K562 (cell line): ENCODE measurements around the gene C1orf116. TPM values are rescaled to one million over a fixed set of nuclear protein-coding genes. Genes with fewer than 3 reads are reported as not detected.

Source experiments
- ATAC-seq: fragments of 200-7000 bp; cut with Tn5 transposase; 3 replicates; pipeline ENCODE4 v1.9.1; 2020; ENCODE audit warnings: moderate library complexity
- BruUV-seq: library from RNA; stranded (reverse); fragments of 400-500 nt; replicated peaks from 2 replicates; lab custom pipeline; 2021; lab: Mats Ljungman, UMichigan
- CTCF ChIA-PET: fragments of 300-600 bp; formaldehyde crosslinking; extraction: SDS; loops from one replicate; lab custom pipeline; 2021; ENCODE audit warnings: low intra/inter-chr PET ratio; lab: Yijun Ruan, JAX
- POLR2A ChIA-PET: fragments of 300-600, 350-650 bp; sonication (Branson Sonifier 250); formaldehyde crosslinking; extraction: SDS; loops from one replicate; lab custom pipeline; 2021; ENCODE audit warnings: antibody characterized with exemption, inconsistent platforms; lab: Yijun Ruan, JAX
- DNase-seq, 4 experiments: peaks; one replicate each; pipeline versions ENCODE4 v3.0.0 to v3.0.0-alpha.2; 2011 to 2018; ENCODE audit warnings: low spot score in 3 of 4, mixed read lengths in 3 of 4; ENCODE audit errors: extremely low read depth in 1 of 4
- FAIRE-seq: peaks from 2 replicates; lab custom pipeline; 2011; peaks lifted over from hg19 to GRCh38; lab: Jason Lieb, UNC
- H2AFZ ChIP-seq: 2 replicates; pipeline ENCODE4 v1.6.0; 2011; ENCODE audit warnings: low read depth, low read length, control low read depth, inconsistent platforms
- H3K27ac ChIP-seq: fragments of 200-600 bp; 3 replicates; pipeline ENCODE4 v1.8.0; 2011; ENCODE audit warnings: low read depth, mild to moderate bottlenecking, control low read depth, inconsistent platforms, low read length, moderate library complexity, mixed read lengths; ENCODE audit errors: extremely low read depth
- H3K27me3 ChIP-seq, 2 experiments: fragments of 300-600 bp in 1 of 2; 2 replicates in 1 of 2; 3 replicates in 1 of 2; pipeline versions ENCODE4 v1.6.0 to v1.8.0; 2011; ENCODE audit warnings: inconsistent platforms in 2 of 2, low read length in 2 of 2, mild to moderate bottlenecking in 1 of 2, mixed read lengths in 1 of 2, moderate library complexity in 1 of 2; ENCODE audit not compliant: control insufficient read depth in 2 of 2, insufficient read depth in 2 of 2
- H3K36me3 ChIP-seq: fragments of 300-600 bp; 3 replicates; pipeline ENCODE4 v1.8.0; 2011; ENCODE audit warnings: mild to moderate bottlenecking, low read length, inconsistent platforms; ENCODE audit not compliant: control insufficient read depth, insufficient read depth
- H3K4me1 ChIP-seq, 2 experiments: fragments of 200-600 bp in 1 of 2; replicated peaks in 1 of 2; 2 replicates in 1 of 2; 3 replicates in 1 of 2; pipeline versions ENCODE4 v1.5.1 to v1.8.0; 2011; ENCODE audit warnings: inconsistent platforms in 2 of 2, low read length in 2 of 2, mild to moderate bottlenecking in 1 of 2, mixed read lengths in 1 of 2, moderate library complexity in 1 of 2; ENCODE audit not compliant: control insufficient read depth in 2 of 2, insufficient read depth in 2 of 2
- H3K4me2 ChIP-seq: 2 replicates; pipeline ENCODE4 v1.6.1; 2011; ENCODE audit warnings: low read length, control low read depth, inconsistent platforms, mixed read lengths; ENCODE audit not compliant: insufficient read depth
- H3K4me3 ChIP-seq: fragments of 200-600 bp; sonication (generic), shearing (Covaris generic); 2 replicates; pipeline ENCODE4 v1.5.1; 2016; ENCODE audit warnings: control low read depth, inconsistent platforms
- H3K79me2 ChIP-seq: fragments of 200-600 bp; 3 replicates; pipeline ENCODE4 v1.8.0; 2011; ENCODE audit warnings: low read length, inconsistent platforms; ENCODE audit not compliant: control insufficient read depth, insufficient read depth
- H3K9ac ChIP-seq, 2 experiments: 2 replicates each; pipeline versions ENCODE4 v1.6.0 to v1.6.1; 2011; ENCODE audit warnings: low read depth in 2 of 2, low read length in 2 of 2, control low read depth in 1 of 2, inconsistent platforms in 1 of 2, mild to moderate bottlenecking in 1 of 2, mixed read lengths in 1 of 2; ENCODE audit not compliant: insufficient read depth in 1 of 2
- H3K9me1 ChIP-seq: one replicate; pipeline ENCODE4 v1.6.0; 2011; ENCODE audit warnings: inconsistent platforms, mild to moderate bottlenecking, low read length, moderate library complexity; ENCODE audit not compliant: control insufficient read depth, insufficient read depth
- H3K9me3 ChIP-seq: replicated peaks from 2 replicates; pipeline ENCODE4 v1.5.1; 2011; ENCODE audit warnings: low read depth, low read length, inconsistent platforms; ENCODE audit not compliant: control insufficient read depth, insufficient read depth
- H4K20me1 ChIP-seq: replicated peaks from 2 replicates; pipeline ENCODE4 v1.6.1; 2011; ENCODE audit warnings: low read length, inconsistent platforms, mixed read lengths; ENCODE audit not compliant: control insufficient read depth, insufficient read depth
- ESRRA ChIP-seq: fragments of 450-650 bp; IDR thresholded peaks from 2 replicates; pipeline ENCODE4 v1.6.1; 2014; ENCODE audit warnings: low read depth, mild to moderate bottlenecking, moderate library complexity, borderline replicate concordance
- FOXP1 ChIP-seq: sonication (generic); formaldehyde crosslinking; IDR thresholded peaks from 2 replicates; pipeline ENCODE4 v1.8.0; 2022; ENCODE audit warnings: mild to moderate bottlenecking, missing genetic modification reagents
- NFYB ChIP-seq: IDR thresholded peaks from 2 replicates; pipeline ENCODE4 v1.6.1; 2011; ENCODE audit warnings: mild to moderate bottlenecking, moderate library complexity; ENCODE audit not compliant: insufficient read length; ENCODE audit errors: extremely low read depth
- PHTF2 ChIP-seq: fragments of 250-450 bp; sonication (Bioruptor Pico); IDR thresholded peaks from 2 replicates; pipeline ENCODE4 v1.5.0; 2021; ENCODE audit warnings: mild to moderate bottlenecking
- RBM15 ChIP-seq: fragments of 200-400 bp; formaldehyde crosslinking; IDR thresholded peaks from 2 replicates; pipeline ENCODE4 v1.6.1; 2018; ENCODE audit warnings: mild to moderate bottlenecking, low read length, moderate library complexity; ENCODE audit not compliant: insufficient read depth
- WGBS: fragments of 100-300 bp; shearing (Covaris generic); methylation state at CpG from one replicate; pipeline ENCODE4 v1.1.6; 2016; ENCODE audit warnings: low coverage, mixed read lengths; ENCODE audit not compliant: insufficient coverage; ENCODE audit errors: missing lambda C conversion rate; 5-methylcytosine and 5-hydroxymethylcytosine counted together
- in situ Hi-C: fragments of 300-500 bp; cut with MboI; formaldehyde crosslinking; loops from 4 replicates; pipeline ENCODE4 v1.15.0; 2018; ENCODE audit warnings: inconsistent platforms, mixed read lengths
- intact Hi-C: fragments of 100-400 bp; cut with micrococcal nuclease; formaldehyde crosslinking; loops from 2 replicates; pipeline ENCODE4 v1.14.2; 2022
- polyA plus RNA-seq, 8 experiments: library from polyadenylated mRNA; depleted of rRNA in 4 of 8; stranded (reverse) in 5 of 8; unstranded in 3 of 8; fragments of >200 nt; fragmentation: Nextera tagmentation in 2 of 8; fragmentation: Illumina TruSeq in 1 of 8; extraction: Ambion mirVana in 2 of 8; extraction: Trizol in 1 of 8; gene quantifications; 2 replicates each; pipeline versions ENCODE4 v1.2.1 to v1.2.3, GENCODE V29; 2011 to 2014; ENCODE audit warnings: inconsistent platforms in 1 of 8, missing spikeins in 1 of 8
- total RNA-seq, 7 experiments: library from RNA; depleted of rRNA in 6 of 7; stranded (reverse); fragments of >200 nt in 6 of 7; fragmentation: Illumina TruSeq in 2 of 7; extraction: Trizol in 2 of 7; gene quantifications; 2 replicates each; pipeline versions ENCODE4 v1.2.1 to v1.2.3, GENCODE V29; 2011 to 2021; ENCODE audit warnings: low replicate concordance in 1 of 7
- TF ChIP-seq, protein P1 (sequence below): fragments of 250-450 bp; sonication (Bioruptor Pico); IDR thresholded peaks from 2 replicates; pipeline ENCODE4 v1.9.0; 2021; ENCODE audit warnings: mild to moderate bottlenecking, inconsistent platforms
- TF ChIP-seq, protein P2 (sequence below): fragments of 250-450 bp; sonication (Bioruptor Pico); IDR thresholded peaks from 2 replicates; pipeline ENCODE4 v1.8.0; 2021; ENCODE audit warnings: mild to moderate bottlenecking, moderate library complexity
- TF ChIP-seq, protein P3 (sequence below): fragments of 250-450 bp; sonication (Bioruptor Pico); IDR thresholded peaks from 2 replicates; pipeline ENCODE4 v1.5.0; 2020; ENCODE audit warnings: mild to moderate bottlenecking, borderline replicate concordance

C1orf116 gene
- total and polyA plus RNA-seq, 9 of the 15 experiments (the other 6 are each of a cell fraction or from before 2014, with no cell fraction given): 0.62 to 3.0 (median 0.95) TPM

DNA sequence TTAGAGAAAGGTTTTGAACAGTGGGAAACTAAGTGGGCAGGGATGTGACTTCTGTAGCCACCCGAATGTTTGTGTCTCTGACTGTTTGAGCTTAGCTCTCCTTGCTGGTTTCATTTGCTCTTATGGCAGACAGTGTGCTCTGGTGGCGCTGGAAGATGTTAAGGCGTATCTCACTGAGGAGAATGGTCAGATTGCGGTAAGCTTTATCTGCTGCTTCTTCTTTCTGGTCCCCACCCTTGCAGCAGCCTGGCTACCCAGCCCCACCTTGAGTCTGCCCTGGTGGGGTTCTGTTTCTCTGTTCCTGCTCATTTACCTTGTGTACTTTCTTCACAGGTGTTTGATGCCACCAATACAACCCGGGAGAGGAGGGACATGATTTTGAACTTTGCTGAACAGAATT is 30.5 kb upstream of the C1orf116 start:
- Histone ChIP-seq H3K9me1 (peaks cover 5% of the 10 kb centered on the region), H3K4me1 (no peaks in the 10 kb centered on the region; a peak in 2 of 5 replicates), H3K27me3 (no peaks in the 10 kb centered on the region), H3K27ac (no peak overlapping the region), H3K4me2 (no peak overlapping the region), H2AFZ (no peak overlapping the region), H3K36me3 (peaks cover 65% of the 10 kb centered on the region), H3K4me3 (no peak overlapping the region), H4K20me1 (no peaks in the 10 kb centered on the region), H3K79me2 (no peaks in the 10 kb centered on the region), H3K9ac (no peak overlapping the region), H3K9me3 (no peaks in the 10 kb centered on the region)
- in situ Hi-C loops (no loop called here), intact Hi-C loops (no loop called here)
- POLR2A ChIA-PET: interaction anchor here (0.6 to 2.8 kb wide), 3 partner anchors 10 to 503 kb away, joined by 3 to 9 read pairs (median 4); partner anchors contain the start of gene PFKFB2
- DNase-seq (no peak), ATAC-seq (no peak), FAIRE-seq (no peak)
- TF ChIP-seq ESRRA: no peak
- no peak for TF ChIP-seq NFYB
- WGBS: 63% methylated on average over 5 of the region's 5 CpGs
- BruUV-seq: no TSS peak
- CTCF ChIA-PET: no interaction called here

DNA sequence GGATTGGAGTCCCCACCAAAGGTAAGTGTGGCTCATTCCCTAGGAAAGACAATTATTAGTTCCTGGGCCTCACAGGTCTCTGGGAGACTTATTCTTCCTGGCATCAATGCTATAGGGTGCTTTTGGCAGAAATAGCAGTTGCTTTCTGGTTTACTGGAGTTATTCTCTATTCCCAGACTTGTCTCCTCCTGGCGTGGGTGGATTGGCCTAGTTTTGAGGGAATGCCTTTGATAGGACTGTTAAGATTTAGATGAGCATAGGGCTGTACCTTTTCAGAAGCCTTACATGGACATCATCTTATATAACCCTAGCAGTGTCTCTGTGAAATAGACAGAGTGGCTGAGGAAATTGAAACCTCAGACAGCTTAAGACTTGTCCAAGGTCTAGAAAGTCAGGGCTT is 29.5 kb upstream of the C1orf116 start:
- CTCF ChIA-PET: no interaction called here
- no peak for ATAC-seq
- H3K36me3 ChIP-seq: peaks cover 56% of the 10 kb centered on the region
- WGBS: 73% methylated on average over 1 of the region's 1 CpG
- no peak overlapping the region for H2AFZ ChIP-seq
- no peaks in the 10 kb centered on the region; a peak in 2 of 5 replicates for H3K4me1 ChIP-seq
- H3K9me3 ChIP-seq: no peaks in the 10 kb centered on the region
- FAIRE-seq: no peak
- H3K79me2 ChIP-seq: no peaks in the 10 kb centered on the region
- H3K27ac ChIP-seq: no peak overlapping the region
- intact Hi-C loops: no loop called here
- DNase-seq: no peak
- H3K9me1 ChIP-seq: peaks cover 5% of the 10 kb centered on the region
- H3K4me2 ChIP-seq: no peak overlapping the region
- no peaks in the 10 kb centered on the region for H4K20me1 ChIP-seq
- H3K9ac ChIP-seq: no peak overlapping the region
- H3K27me3 ChIP-seq: no peaks in the 10 kb centered on the region
- no TSS peak for BruUV-seq
- in situ Hi-C loops: no loop called here
- POLR2A ChIA-PET: interaction anchor here (2.8 kb wide), 1 partner anchor 9 kb away, joined by 9 read pairs; the partner anchor contains the start of gene PFKFB2
- H3K4me3 ChIP-seq: no peak overlapping the region
- TF ChIP-seq RBM15 (no peak), PHTF2 (CRISPR knock-in tag) (no peak), FOXP1 (CRISPR knock-in tag) (no peak)
- TF ChIP-seq, protein P1, sequence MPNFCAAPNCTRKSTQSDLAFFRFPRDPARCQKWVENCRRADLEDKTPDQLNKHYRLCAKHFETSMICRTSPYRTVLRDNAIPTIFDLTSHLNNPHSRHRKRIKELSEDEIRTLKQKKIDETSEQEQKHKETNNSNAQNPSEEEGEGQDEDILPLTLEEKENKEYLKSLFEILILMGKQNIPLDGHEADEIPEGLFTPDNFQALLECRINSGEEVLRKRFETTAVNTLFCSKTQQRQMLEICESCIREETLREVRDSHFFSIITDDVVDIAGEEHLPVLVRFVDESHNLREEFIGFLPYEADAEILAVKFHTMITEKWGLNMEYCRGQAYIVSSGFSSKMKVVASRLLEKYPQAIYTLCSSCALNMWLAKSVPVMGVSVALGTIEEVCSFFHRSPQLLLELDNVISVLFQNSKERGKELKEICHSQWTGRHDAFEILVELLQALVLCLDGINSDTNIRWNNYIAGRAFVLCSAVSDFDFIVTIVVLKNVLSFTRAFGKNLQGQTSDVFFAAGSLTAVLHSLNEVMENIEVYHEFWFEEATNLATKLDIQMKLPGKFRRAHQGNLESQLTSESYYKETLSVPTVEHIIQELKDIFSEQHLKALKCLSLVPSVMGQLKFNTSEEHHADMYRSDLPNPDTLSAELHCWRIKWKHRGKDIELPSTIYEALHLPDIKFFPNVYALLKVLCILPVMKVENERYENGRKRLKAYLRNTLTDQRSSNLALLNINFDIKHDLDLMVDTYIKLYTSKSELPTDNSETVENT: no peak
- TF ChIP-seq, protein P2, sequence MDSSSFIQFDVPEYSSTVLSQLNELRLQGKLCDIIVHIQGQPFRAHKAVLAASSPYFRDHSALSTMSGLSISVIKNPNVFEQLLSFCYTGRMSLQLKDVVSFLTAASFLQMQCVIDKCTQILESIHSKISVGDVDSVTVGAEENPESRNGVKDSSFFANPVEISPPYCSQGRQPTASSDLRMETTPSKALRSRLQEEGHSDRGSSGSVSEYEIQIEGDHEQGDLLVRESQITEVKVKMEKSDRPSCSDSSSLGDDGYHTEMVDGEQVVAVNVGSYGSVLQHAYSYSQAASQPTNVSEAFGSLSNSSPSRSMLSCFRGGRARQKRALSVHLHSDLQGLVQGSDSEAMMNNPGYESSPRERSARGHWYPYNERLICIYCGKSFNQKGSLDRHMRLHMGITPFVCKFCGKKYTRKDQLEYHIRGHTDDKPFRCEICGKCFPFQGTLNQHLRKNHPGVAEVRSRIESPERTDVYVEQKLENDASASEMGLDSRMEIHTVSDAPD (CRISPR knock-in tag): no peak
- TF ChIP-seq, protein P3, sequence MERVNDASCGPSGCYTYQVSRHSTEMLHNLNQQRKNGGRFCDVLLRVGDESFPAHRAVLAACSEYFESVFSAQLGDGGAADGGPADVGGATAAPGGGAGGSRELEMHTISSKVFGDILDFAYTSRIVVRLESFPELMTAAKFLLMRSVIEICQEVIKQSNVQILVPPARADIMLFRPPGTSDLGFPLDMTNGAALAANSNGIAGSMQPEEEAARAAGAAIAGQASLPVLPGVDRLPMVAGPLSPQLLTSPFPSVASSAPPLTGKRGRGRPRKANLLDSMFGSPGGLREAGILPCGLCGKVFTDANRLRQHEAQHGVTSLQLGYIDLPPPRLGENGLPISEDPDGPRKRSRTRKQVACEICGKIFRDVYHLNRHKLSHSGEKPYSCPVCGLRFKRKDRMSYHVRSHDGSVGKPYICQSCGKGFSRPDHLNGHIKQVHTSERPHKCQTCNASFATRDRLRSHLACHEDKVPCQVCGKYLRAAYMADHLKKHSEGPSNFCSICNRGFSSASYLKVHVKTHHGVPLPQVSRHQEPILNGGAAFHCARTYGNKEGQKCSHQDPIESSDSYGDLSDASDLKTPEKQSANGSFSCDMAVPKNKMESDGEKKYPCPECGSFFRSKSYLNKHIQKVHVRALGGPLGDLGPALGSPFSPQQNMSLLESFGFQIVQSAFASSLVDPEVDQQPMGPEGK: no peak
